Gastrocnemius medialis (tissue), 4 donors: ENCODE measurements around the gene PNMT. TPM values are rescaled to one million over a fixed set of nuclear protein-coding genes. Genes with fewer than 3 reads are reported as not detected.

ENCODE experiments used
- ATAC-seq, 2 donors: fragments of 150-250 bp; one replicate each; pipeline ENCODE4 v1.9.1; 2016
- DNase-seq, 2 donors: peaks; one replicate each; pipeline ENCODE4 v3.0.0-alpha.2; 2019
- H3K27ac ChIP-seq, 4 donors: fragments of 200-600 bp; sonication (generic); 1 replicate in 1 of 4; 2 replicates in 3 of 4; pipeline ENCODE4 v1.5.1; 2016 to 2018; ENCODE audit warnings: mild to moderate bottlenecking in 2 of 4, moderate library complexity in 1 of 4
- H3K27me3 ChIP-seq, 3 donors: fragments of 200-600 bp; sonication (generic) in 2 of 3; 1 replicate in 1 of 3; 2 replicates in 2 of 3; pipeline versions ENCODE4 v1.5.1 to v1.6.0; 2016 to 2019; ENCODE audit warnings: mild to moderate bottlenecking in 1 of 3, moderate library complexity in 1 of 3
- H3K36me3 ChIP-seq, 2 donors: fragments of 200-600 bp; sonication (generic) in 1 of 2; one replicate each; pipeline ENCODE4 v1.5.1; 2017 to 2018
- H3K4me1 ChIP-seq, 2 donors: fragments of 200-600 bp; sonication (generic) in 1 of 2; one replicate each; pipeline ENCODE4 v1.5.1; 2016 to 2017; ENCODE audit warnings: mild to moderate bottlenecking in 2 of 2
- H3K4me3 ChIP-seq, 4 donors: fragments of 200-600 bp; sonication (generic) in 3 of 4; 1 replicate in 1 of 4; 2 replicates in 3 of 4; pipeline ENCODE4 v1.5.1; 2016 to 2019; ENCODE audit warnings: mild to moderate bottlenecking in 2 of 4
- H3K9me3 ChIP-seq, 3 donors: fragments of 200-600 bp; sonication (generic) in 2 of 3; 1 replicate in 1 of 3; 2 replicates in 2 of 3; pipeline ENCODE4 v1.5.1; 2016 to 2019
- CTCF ChIP-seq, 5 experiments: fragments of 450-650 bp in 3 of 5; fragments of 200-600 bp in 2 of 5; sonication (generic) in 2 of 5; IDR thresholded peaks in 4 of 5; conservative IDR thresholded peaks in 1 of 5; 1 replicate in 4 of 5; 2 replicates in 1 of 5; pipeline ENCODE4 v1.5.1; 2016 to 2019; ENCODE audit warnings: antibody characterized with exemption in 5 of 5, mild to moderate bottlenecking in 3 of 5, moderate library complexity in 3 of 5
- POLR2A ChIP-seq, 2 donors: fragments of 450-650 bp; IDR thresholded peaks; one replicate each; pipeline ENCODE4 v1.6.1; 2017; ENCODE audit warnings: antibody characterized with exemption in 2 of 2, mild to moderate bottlenecking in 2 of 2, moderate library complexity in 2 of 2
- in situ Hi-C, 4 donors: fragments of 200-750 bp; cut with MboI; loops; one replicate each; pipeline versions ENCODE4 v1.15.0 to v1.8.0; 2017; ENCODE audit warnings: low sequenced_read_pairs in 4 of 4
- intact Hi-C: fragments of 100-400 bp; cut with DNase I; formaldehyde crosslinking; loops from one replicate; pipeline ENCODE4 v1.15.1; 2023; ENCODE audit warnings: low total_unique reads
- total RNA-seq, 4 donors: library from RNA; depleted of rRNA; stranded (reverse); fragments of >200 nt; gene quantifications; one replicate each; pipeline versions ENCODE4 v1.1.0 to v1.2.3, GENCODE V29; 2016

The PNMT gene
- total RNA-seq = 10 to 100 TPM in 1 of 4 donors, 1 to 10 TPM in 3; 2.0 to 11.8 (median 7.1) TPM

GRCh38 chr17:39667945-39668924 is at the start of gene PNMT:
TSS of gene PNMT (plus strand) at chr17:39668453. CDS start at chr17:39668476, 23 bp downstream.
- TF ChIP-seq POLR2A (IDR thresholded peaks at IDR 0.05) (peak in 1 of 2 donors; percentile 32), CTCF (IDR thresholded peaks at IDR 0.05 in 4 of 5, conservative IDR thresholded peaks at IDR 0.05 in 1 of 5) (peak; percentile 65 to 80 (median 77))
- Histone ChIP-seq H3K4me3 (peak within 1 kb of the TSS; percentile 52 to 62 (median 59)), H3K27ac (peak within 1 kb of the TSS; percentile 96 to 99 (median 98)), H3K27me3 (no peaks in the 10 kb centered on the region), H3K9me3 (no peaks in the 10 kb centered on the region), H3K4me1 (peaks cover 48 to 66% of the 10 kb centered on the region in 2 donors), H3K36me3 (no peaks in the 10 kb centered on the region)
- in situ Hi-C loops = no loop called here
- DNase-seq (peak in 1 of 2 donors; percentile 75), ATAC-seq (no peak)
- intact Hi-C loops = loop anchor here (10.0 kb wide), 1 partner anchor 473 kb away; the partner anchor contains the start of gene CACNB1

- Histone ChIP-seq H3K27me3 (peaks cover 3 to 16% (median 5%) of the 10 kb centered on the region in 3 donors), H3K4me1 (peaks cover 3 to 5% of the 10 kb centered on the region in 2 donors), H3K9me3 (no peaks in the 10 kb centered on the region), H3K4me3 (peak overlapping the region in 2 of 4 donors; percentile 49 to 61), H3K36me3 (no peaks in the 10 kb centered on the region), H3K27ac (no peak overlapping the region)
- DNase-seq (no peak), ATAC-seq (no peak)
- in situ Hi-C loops = no loop called here
- intact Hi-C loops = no loop called here
- TF ChIP-seq POLR2A (IDR thresholded peaks at IDR 0.05) (no peak), CTCF (IDR thresholded peaks at IDR 0.05 in 4 of 5, conservative IDR thresholded peaks at IDR 0.05 in 1 of 5) (no peak)
Observed at GRCh38 chr17:39618956-39619785, 49.1 kb upstream of the PNMT start.

GRCh38 chr17:39619786-39620101 is 48.5 kb upstream of the PNMT start:
- H3K4me3 ChIP-seq = no peak overlapping the region
- peaks cover 3 to 19% (median 5%) of the 10 kb centered on the region in 3 donors for H3K27me3 ChIP-seq
- TF ChIP-seq CTCF (IDR thresholded peaks at IDR 0.05 in 4 of 5, conservative IDR thresholded peaks at IDR 0.05 in 1 of 5) (no peak), POLR2A (IDR thresholded peaks at IDR 0.05) (no peak)
- no peaks in the 10 kb centered on the region for H3K36me3 ChIP-seq
- ATAC-seq = no peak
- no peak for DNase-seq
- H3K4me1 ChIP-seq = peaks cover 3 to 5% of the 10 kb centered on the region in 2 donors
- no peak overlapping the region for H3K27ac ChIP-seq
- intact Hi-C loops = no loop called here
- no peaks in the 10 kb centered on the region for H3K9me3 ChIP-seq
- in situ Hi-C loops = loop anchor here (5.0 to 10.0 kb wide), 4 partner anchors 53 to 135 kb away; no protein-coding TSS in a partner anchor

GRCh38 chr17:39621523-39622379 is 46.5 kb upstream of the PNMT start:
- intact Hi-C loops = loop anchor here (1.0 to 2.0 kb wide), 4 partner anchors 15 to 133 kb away; partner anchors contain the start of genes MIEN1 and STARD3
- no peaks in the 10 kb centered on the region for H3K36me3 ChIP-seq
- H3K27me3 ChIP-seq = peaks cover 14 to 32% (median 21%) of the 10 kb centered on the region in 3 donors
- H3K4me1 ChIP-seq = peaks cover 5 to 8% of the 10 kb centered on the region in 2 donors
- no peak overlapping the region for H3K27ac ChIP-seq
- no peak overlapping the region for H3K4me3 ChIP-seq
- DNase-seq = peak; percentile 69 to 79
- no peaks in the 10 kb centered on the region for H3K9me3 ChIP-seq
- peak; percentile 88 to 89 for ATAC-seq
- in situ Hi-C loops = loop anchor here (5.0 to 10.0 kb wide), 4 partner anchors 51 to 133 kb away; no protein-coding TSS in a partner anchor
- TF ChIP-seq CTCF (IDR thresholded peaks at IDR 0.05 in 4 of 5, conservative IDR thresholded peaks at IDR 0.05 in 1 of 5) (peak; percentile 97 to 99 (median 99)), POLR2A (IDR thresholded peaks at IDR 0.05) (no peak)
